Large intestine (tissue), 3 donors: Measurements from ENCODE around the gene FANCI. TPM values are rescaled to one million over a fixed set of nuclear protein-coding genes. Genes with fewer than 3 reads are reported as not detected.
"Not testable (repeated sequence)": the region's sequence is repeated elsewhere in the genome, so short reads cannot be mapped to it uniquely, and the experiment has no call there.

ENCODE experiments used
- DNase-seq, 2 donors: peaks; one replicate each; pipeline versions ENCODE4 v3.0.0 to v3.0.0-alpha.2; 2013
- H3K27ac ChIP-seq: one replicate; pipeline ENCODE4 v1.5.1; 2013; ENCODE audit warnings: low read length
- H3K27me3 ChIP-seq: 2 replicates; pipeline ENCODE4 v1.6.1; 2013; ENCODE audit warnings: low read length; ENCODE audit not compliant: control insufficient read depth, insufficient read depth
- H3K36me3 ChIP-seq: 2 replicates; pipeline ENCODE4 v1.6.1; 2013; ENCODE audit warnings: low read length; ENCODE audit not compliant: control insufficient read depth, insufficient read depth
- H3K4me1 ChIP-seq: one replicate; pipeline ENCODE4 v1.6.1; 2013; ENCODE audit warnings: low read length; ENCODE audit not compliant: control insufficient read depth, insufficient read depth
- H3K4me3 ChIP-seq: one replicate; pipeline ENCODE4 v1.5.1; 2013; ENCODE audit warnings: low read length
- H3K9me3 ChIP-seq: one replicate; pipeline ENCODE4 v1.6.1; 2013; ENCODE audit warnings: mild to moderate bottlenecking, low read depth, low read length, moderate library complexity; ENCODE audit not compliant: control insufficient read depth
- WGBS: methylation state at CpG from one replicate; pipeline ENCODE4 v1.1.5; 2013; ENCODE audit warnings: low lambda C conversion rate; ENCODE audit not compliant: insufficient coverage; 5-methylcytosine and 5-hydroxymethylcytosine counted together
- polyA plus RNA-seq: library from polyadenylated mRNA; unstranded; fragments of 120-200 nt; gene quantifications from one replicate; pipeline ENCODE4 v1.2.1, GENCODE V29; 2013

FANCI gene
- polyA plus RNA-seq, 1 donor: 20.3 TPM

- Histone ChIP-seq H3K4me1 (peaks cover 6% of the 10 kb centered on the region), H3K4me3 (no peak overlapping the region), H3K36me3 (peaks cover 2% of the 10 kb centered on the region), H3K9me3 (no peaks in the 10 kb centered on the region), H3K27ac (no peak overlapping the region), H3K27me3 (peaks cover 6% of the 10 kb centered on the region)
- DNase-seq: no peak
- 63% methylated on average over 1 of the region's 2 CpGs for WGBS
These were observed 3.7 kb downstream of the FANCI start for GRCh38 chr15:89247446-89247845.

DNA sequence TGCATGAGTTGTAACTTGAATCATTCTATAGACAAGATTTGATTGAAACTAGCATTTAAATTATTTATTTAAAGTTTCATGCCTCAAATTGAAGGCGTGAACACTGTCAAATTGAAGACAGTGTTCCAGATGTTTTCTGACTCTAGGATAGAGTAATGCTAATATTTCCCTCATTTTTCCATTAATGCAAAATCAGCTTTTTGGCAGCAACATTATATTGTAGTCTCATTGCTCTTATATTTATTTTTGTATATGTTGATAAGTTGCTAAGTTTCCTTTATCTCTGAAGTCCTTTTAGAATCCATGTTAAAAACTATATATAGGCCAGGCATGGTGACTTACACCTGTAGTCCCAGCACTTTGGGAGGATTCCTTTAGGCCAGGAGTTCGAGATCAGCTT lies 4.8 kb downstream of the FANCI start:
- H3K4me1 ChIP-seq: peaks cover 2% of the 10 kb centered on the region
- no peaks in the 10 kb centered on the region for H3K9me3 ChIP-seq
- H3K4me3 ChIP-seq: no peak overlapping the region
- no peak overlapping the region for H3K27ac ChIP-seq
- DNase-seq: no peak
- WGBS: 100% methylated on average over 1 of the region's 2 CpGs
- peaks cover 2% of the 10 kb centered on the region for H3K36me3 ChIP-seq
- H3K27me3 ChIP-seq: no peaks in the 10 kb centered on the region

GRCh38 chr15:89250142-89250541 lies 6.4 kb downstream of the FANCI start:
- H3K36me3 ChIP-seq, H3K27ac ChIP-seq, H3K4me3 ChIP-seq, H3K4me1 ChIP-seq, H3K27me3 ChIP-seq, H3K9me3 ChIP-seq, DNase-seq: not testable (repeated sequence)
- no CpG with 5 or more reads among the region's 5 CpGs for WGBS

- not testable (repeated sequence) for H3K4me3 ChIP-seq, DNase-seq, H3K27me3 ChIP-seq, H3K36me3 ChIP-seq, H3K4me1 ChIP-seq, H3K27ac ChIP-seq, H3K9me3 ChIP-seq
- no CpG with 5 or more reads among the region's 4 CpGs for WGBS
These were observed 33.5 kb downstream of the FANCI start for GRCh38 chr15:89277281-89277680.

- H3K4me1 ChIP-seq: no peaks in the 10 kb centered on the region
- no CpG with 5 or more reads among the region's 1 CpG for WGBS
- no peak overlapping the region for H3K27ac ChIP-seq
- H3K4me3 ChIP-seq: no peak overlapping the region
- no peaks in the 10 kb centered on the region for H3K9me3 ChIP-seq
- DNase-seq: no peak
- H3K36me3 ChIP-seq: peaks cover 2% of the 10 kb centered on the region
- no peaks in the 10 kb centered on the region for H3K27me3 ChIP-seq
These were observed 34.5 kb downstream of the FANCI start for GRCh38 chr15:89278307-89278706.

DNA sequence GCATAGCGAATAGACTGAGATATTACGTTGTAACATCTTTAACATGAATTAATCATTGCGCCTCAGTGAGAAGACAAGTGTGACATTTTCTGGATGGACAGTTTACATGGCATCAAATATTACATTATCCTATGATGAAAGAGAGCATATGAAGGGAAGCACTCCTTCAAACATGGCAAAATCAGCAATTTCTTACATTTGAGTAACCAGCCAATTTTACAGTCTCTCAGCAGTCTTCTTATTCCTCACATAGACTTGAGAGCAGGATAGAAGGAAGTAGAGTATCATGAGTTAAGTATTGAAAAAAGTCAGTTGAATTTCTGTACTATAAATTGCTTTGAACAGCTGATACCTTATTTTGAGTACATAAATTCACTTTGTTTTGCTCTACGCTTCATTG lies 38.9 kb downstream of the FANCI start:
- Histone ChIP-seq H3K4me3 (no peak overlapping the region), H3K4me1 (no peaks in the 10 kb centered on the region), H3K27me3 (no peaks in the 10 kb centered on the region), H3K36me3 (peaks cover 9% of the 10 kb centered on the region), H3K9me3 (no peaks in the 10 kb centered on the region), H3K27ac (no peak overlapping the region)
- no peak for DNase-seq
- WGBS: 94% methylated on average over 2 of the region's 4 CpGs

GRCh38 chr15:89283201-89283600 lies 39.4 kb downstream of the FANCI start:
- H3K27ac ChIP-seq: no peak overlapping the region
- no CpG with 5 or more reads among the region's 4 CpGs for WGBS
- no peaks in the 10 kb centered on the region for H3K27me3 ChIP-seq
- peaks cover 11% of the 10 kb centered on the region for H3K36me3 ChIP-seq
- DNase-seq: no peak
- H3K9me3 ChIP-seq: no peaks in the 10 kb centered on the region
- no peaks in the 10 kb centered on the region for H3K4me1 ChIP-seq
- H3K4me3 ChIP-seq: no peak overlapping the region

- H3K27me3 ChIP-seq: no peaks in the 10 kb centered on the region
- H3K27ac ChIP-seq: no peak overlapping the region
- DNase-seq: no peak
- H3K4me3 ChIP-seq: no peak overlapping the region
- no peaks in the 10 kb centered on the region for H3K4me1 ChIP-seq
- H3K9me3 ChIP-seq: no peaks in the 10 kb centered on the region
- WGBS: no CpG with 5 or more reads among the region's 2 CpGs
- H3K36me3 ChIP-seq: peaks cover 17% of the 10 kb centered on the region
These were observed 48.2 kb downstream of the FANCI start for GRCh38 chr15:89291934-89292438.

GRCh38 chr15:89293012-89293411 lies 49.2 kb downstream of the FANCI start:
- no peaks in the 10 kb centered on the region for H3K9me3 ChIP-seq
- H3K36me3 ChIP-seq: peaks cover 16% of the 10 kb centered on the region
- H3K27ac ChIP-seq: no peak overlapping the region
- H3K4me1 ChIP-seq: no peaks in the 10 kb centered on the region
- H3K4me3 ChIP-seq: no peak overlapping the region
- WGBS: no CpG with 5 or more reads among the region's 2 CpGs
- H3K27me3 ChIP-seq: no peaks in the 10 kb centered on the region
- DNase-seq: no peak

DNA sequence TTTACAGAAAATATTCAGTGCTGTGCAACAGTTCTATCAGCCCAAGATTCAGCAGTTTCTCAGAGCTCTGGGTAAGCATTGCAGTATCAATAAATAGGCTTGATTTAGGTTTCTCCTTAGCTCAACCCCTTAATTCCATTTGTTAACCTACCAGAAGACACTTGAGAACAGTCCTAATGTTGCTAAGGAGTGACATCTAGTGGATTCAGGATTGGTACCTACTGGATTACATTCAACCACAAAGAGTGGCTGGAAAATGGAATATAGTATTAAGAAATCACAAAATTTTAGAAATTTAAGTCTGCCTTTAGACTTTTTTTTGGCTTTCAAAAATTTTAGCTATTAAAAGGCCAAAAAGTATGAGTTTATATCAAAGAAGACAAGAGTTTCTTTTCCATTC lies 56.1 kb downstream of the FANCI start:
- no peaks in the 10 kb centered on the region for H3K4me1 ChIP-seq
- H3K9me3 ChIP-seq: no peaks in the 10 kb centered on the region
- H3K4me3 ChIP-seq: no peak overlapping the region
- H3K36me3 ChIP-seq: peaks cover 6% of the 10 kb centered on the region
- no peak for DNase-seq
- H3K27ac ChIP-seq: no peak overlapping the region
- no peaks in the 10 kb centered on the region for H3K27me3 ChIP-seq

DNA sequence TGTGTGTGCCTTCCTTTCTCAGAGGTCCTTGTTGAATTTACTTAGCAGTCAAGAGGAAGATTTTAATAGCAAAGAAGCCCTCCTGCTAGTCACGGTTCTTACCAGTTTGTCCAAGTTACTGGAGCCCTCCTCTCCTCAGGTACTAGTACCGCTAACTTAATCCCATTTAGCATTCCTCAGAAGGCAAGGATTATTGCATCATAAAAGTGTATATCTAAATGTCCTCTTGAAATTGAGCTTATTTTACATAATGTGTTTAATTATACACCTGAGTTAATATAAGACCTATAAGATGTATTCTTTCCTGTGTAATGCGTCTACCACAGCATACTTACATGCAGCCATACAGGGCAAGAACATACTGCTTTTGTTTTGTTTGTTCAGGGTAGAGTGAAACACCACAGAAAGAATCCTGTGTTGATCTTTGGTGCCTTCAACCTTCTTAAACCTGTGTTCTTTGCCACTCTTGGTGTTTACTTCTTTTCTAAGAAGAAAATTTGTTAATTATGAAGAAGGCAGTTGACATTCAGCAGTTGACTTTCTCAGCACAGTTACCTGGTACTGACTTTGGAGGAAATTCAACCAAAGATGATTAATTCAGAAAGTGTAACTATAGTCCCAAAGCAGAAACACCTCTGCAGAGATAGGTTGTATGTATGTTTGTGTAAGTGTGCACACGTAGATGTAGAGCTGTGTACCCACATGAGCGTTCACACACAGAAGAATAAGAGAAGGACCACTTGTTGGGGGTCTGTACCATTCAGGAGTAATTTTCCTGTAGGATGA lies 57.7 kb downstream of the FANCI start:
- DNase-seq: no peak
- H3K4me1 ChIP-seq: no peaks in the 10 kb centered on the region

More for the DNA sequence above, 57.7 kb downstream of the FANCI start:
- no peaks in the 10 kb centered on the region for H3K27me3 ChIP-seq
- H3K4me3 ChIP-seq: no peak overlapping the region
- no peaks in the 10 kb centered on the region for H3K9me3 ChIP-seq
- no CpG with 5 or more reads among the region's 5 CpGs for WGBS
- peaks cover 15% of the 10 kb centered on the region for H3K36me3 ChIP-seq
- H3K27ac ChIP-seq: no peak overlapping the region
